ENCODE results near the gene WASF1. TPM values are rescaled to one million over a fixed set of nuclear protein-coding genes. Genes with fewer than 3 reads are reported as not detected.

The WASF1 gene
- total RNA-seq, 4 donors from 2014 or later = 8.0 to 11.7 (median 8.7) TPM

- 86 to 88% methylated on average over 4 of the region's 4 CpGs for WGBS, 2 donors
- H3K36me3 ChIP-seq = no peaks in the 10 kb centered on the region
- H3K27ac ChIP-seq = no peak overlapping the region
- H3K27me3 ChIP-seq = no peaks in the 10 kb centered on the region
- no peak overlapping the region for H3K4me3 ChIP-seq
- TF ChIP-seq CTCF (IDR thresholded peaks at IDR 0.05) (no peak), EP300 (IDR thresholded peaks at IDR 0.05) (no peak), POLR2A (IDR thresholded peaks at IDR 0.05) (no peak)
- H3K9me3 ChIP-seq = no peaks in the 10 kb centered on the region
- peaks cover 0 to 6% (median 0%) of the 10 kb centered on the region in 4 donors for H3K4me1 ChIP-seq
- DNase-seq (ENCODE audit: low spot score in 2 of 2) = no peak
These were observed 5.9 kb downstream of the WASF1 start for GRCh38 chr6:110173506-110174132.

- no peak overlapping the region for H3K27ac ChIP-seq
- H3K27me3 ChIP-seq = no peaks in the 10 kb centered on the region
- no peak for DNase-seq (ENCODE audit: low spot score in 2 of 2)
- 91 to 93% methylated on average over 2 of the region's 2 CpGs for WGBS, 2 donors
- H3K4me1 ChIP-seq = no peaks in the 10 kb centered on the region
- no peak overlapping the region for H3K4me3 ChIP-seq
- H3K9me3 ChIP-seq = no peaks in the 10 kb centered on the region
- TF ChIP-seq CTCF (IDR thresholded peaks at IDR 0.05) = no peak
- TF ChIP-seq EP300 (IDR thresholded peaks at IDR 0.05) = no peak
- no peak for TF ChIP-seq POLR2A (IDR thresholded peaks at IDR 0.05)
- H3K36me3 ChIP-seq = no peaks in the 10 kb centered on the region
These were observed 9.4 kb downstream of the WASF1 start for GRCh38 chr6:110170081-110170480.

- DNase-seq (ENCODE audit: low spot score in 2 of 2) = no peak
- WGBS, 2 donors = 100% methylated on average over 1 of the region's 1 CpG
- Histone ChIP-seq H3K4me1 (no peaks in the 10 kb centered on the region), H3K27ac (no peak overlapping the region), H3K36me3 (no peaks in the 10 kb centered on the region), H3K4me3 (no peak overlapping the region), H3K9me3 (no peaks in the 10 kb centered on the region), H3K27me3 (no peaks in the 10 kb centered on the region)
- TF ChIP-seq POLR2A (IDR thresholded peaks at IDR 0.05) = no peak
- TF ChIP-seq EP300 (IDR thresholded peaks at IDR 0.05) = no peak
- no peak for TF ChIP-seq CTCF (IDR thresholded peaks at IDR 0.05)
These were observed 21.0 kb downstream of the WASF1 start for GRCh38 chr6:110158479-110158878.

GRCh38 chr6:110147870-110148269 lies 31.6 kb downstream of the WASF1 start:
- Histone ChIP-seq H3K27ac (no peak overlapping the region), H3K27me3 (no peaks in the 10 kb centered on the region), H3K36me3 (no peaks in the 10 kb centered on the region), H3K4me3 (no peak overlapping the region), H3K9me3 (no peaks in the 10 kb centered on the region), H3K4me1 (no peaks in the 10 kb centered on the region)
- 83 to 87% methylated on average over 3 of the region's 3 CpGs for WGBS, 2 donors
- no peak for DNase-seq (ENCODE audit: low spot score in 2 of 2)
- no peak for TF ChIP-seq EP300 (IDR thresholded peaks at IDR 0.05)
- TF ChIP-seq CTCF (IDR thresholded peaks at IDR 0.05) = no peak
- TF ChIP-seq POLR2A (IDR thresholded peaks at IDR 0.05) = no peak

- H3K27ac ChIP-seq = no peak overlapping the region
- H3K9me3 ChIP-seq = peaks cover 0 to 8% (median 0%) of the 10 kb centered on the region in 4 donors
- peaks cover 0 to 11% (median 0%) of the 10 kb centered on the region in 3 donors for H3K36me3 ChIP-seq
- no peaks in the 10 kb centered on the region for H3K27me3 ChIP-seq
- no peak overlapping the region for H3K4me3 ChIP-seq
- DNase-seq (ENCODE audit: low spot score in 2 of 2) = no peak
- no peaks in the 10 kb centered on the region for H3K4me1 ChIP-seq
- TF ChIP-seq EP300 (IDR thresholded peaks at IDR 0.05) (no peak), CTCF (IDR thresholded peaks at IDR 0.05) (no peak), POLR2A (IDR thresholded peaks at IDR 0.05) (no peak)
- WGBS, 2 donors = 85 to 89% methylated on average over 2 of the region's 2 CpGs
These were observed 38.8 kb downstream of the WASF1 start for GRCh38 chr6:110140650-110141049.

Measured in tibial nerve (tissue), 4 donors.